Body of pancreas (tissue), 4 donors: ENCODE results near the gene DRC7.
"Not testable (repeated sequence)": the region's sequence is repeated elsewhere in the genome, so short reads cannot be mapped to it uniquely, and the experiment has no call there.

Experiments
- CTCF ChIP-seq, 7 experiments: fragments of 450-650 bp in 4 of 7; fragments of 200-600 bp in 3 of 7; sonication (generic) in 3 of 7; IDR thresholded peaks; one replicate each; pipeline ENCODE4 v1.5.1; 2016 to 2019; ENCODE audit warnings: antibody characterized with exemption in 7 of 7
- POLR2A ChIP-seq, 3 donors: fragments of 450-650 bp; IDR thresholded peaks; one replicate each; pipeline ENCODE4 v1.6.1; 2016; ENCODE audit warnings: antibody characterized with exemption in 3 of 3, mild to moderate bottlenecking in 2 of 3

GRCh38 chr16:57729852-57730251 lies 35.2 kb downstream of the DRC7 start:
- TF ChIP-seq CTCF, POLR2A (IDR thresholded peaks at IDR 0.05): not testable (repeated sequence)
